NCI-H1105 treated with DMSO at 0.1 percent for 48 hours (cell line): ENCODE results near the gene KCNAB3.

Source experiments
- DNase-seq: peaks from one replicate; lab custom pipeline; 2025; lab: John Stamatoyannopoulos, UW

Gene KCNAB3

GRCh38 chr17:7878234-7878633 lies 51.4 kb downstream of the KCNAB3 start:
- DNase-seq = no peak

- no peak for DNase-seq
These were observed 53.8 kb downstream of the KCNAB3 start for GRCh38 chr17:7875804-7876370.

GRCh38 chr17:7873051-7873450 lies 56.6 kb downstream of the KCNAB3 start:
- no peak for DNase-seq
